HG03159 (cell line): ENCODE data around the gene RAD51B.

ENCODE experiments used
- ATAC-seq: cut with Tn5 transposase; IDR thresholded peaks from one replicate; pipeline ENCODE4 v1.9.1; 2021; ENCODE audit warnings: mild to moderate bottlenecking, moderate library complexity; ENCODE audit not compliant: unreplicated experiment

RAD51B gene

DNA sequence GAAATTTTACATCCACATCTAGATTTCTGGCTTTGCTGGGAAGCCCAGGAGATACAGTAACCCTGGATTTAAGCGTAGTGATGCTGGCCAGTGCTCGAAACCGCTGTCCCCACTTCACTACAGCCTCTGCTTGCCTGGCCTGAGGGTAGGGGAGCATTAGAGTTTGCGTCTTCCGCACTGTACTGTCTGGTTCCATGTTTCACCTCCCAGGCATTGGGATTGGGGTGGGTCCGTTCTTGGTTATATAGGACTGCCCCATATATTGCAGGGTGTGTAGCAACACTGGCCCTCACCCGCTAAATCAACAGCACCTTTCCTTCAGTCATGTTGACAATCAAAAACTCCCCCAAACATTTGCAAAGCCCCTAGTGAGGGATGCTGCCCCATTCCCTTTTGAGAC is 732.5 kb downstream of the RAD51B start:
- ATAC-seq, result no peak

DNA sequence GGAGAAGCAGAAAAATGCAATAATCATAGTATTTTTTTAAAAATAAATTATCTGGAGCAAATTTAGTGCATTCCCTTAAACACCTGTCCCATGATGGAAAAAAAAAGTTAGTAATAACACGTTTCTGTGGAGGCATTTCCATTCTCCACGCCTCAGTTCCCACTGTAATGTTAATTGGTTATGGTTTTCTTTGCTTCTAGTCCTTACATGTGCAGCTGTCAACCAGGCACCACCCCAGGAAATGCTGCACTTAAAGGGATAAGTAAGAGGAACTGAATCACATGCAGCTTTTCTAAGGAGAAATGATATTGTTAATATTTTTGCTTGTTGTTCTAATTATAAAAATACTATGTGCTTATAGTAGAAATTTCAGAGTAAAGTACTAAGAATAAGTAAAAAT is 733.0 kb downstream of the RAD51B start:
- no peak for ATAC-seq

GRCh38 chr14:68553311-68553710 is 733.7 kb downstream of the RAD51B start:
- ATAC-seq, result no peak

GRCh38 chr14:68554231-68554630 is 734.7 kb downstream of the RAD51B start:
- no peak for ATAC-seq

GRCh38 chr14:68556253-68556652 is 736.7 kb downstream of the RAD51B start:
- ATAC-seq, result no peak

- no peak for ATAC-seq
These were observed 738.1 kb downstream of the RAD51B start for GRCh38 chr14:68557648-68558047.

DNA sequence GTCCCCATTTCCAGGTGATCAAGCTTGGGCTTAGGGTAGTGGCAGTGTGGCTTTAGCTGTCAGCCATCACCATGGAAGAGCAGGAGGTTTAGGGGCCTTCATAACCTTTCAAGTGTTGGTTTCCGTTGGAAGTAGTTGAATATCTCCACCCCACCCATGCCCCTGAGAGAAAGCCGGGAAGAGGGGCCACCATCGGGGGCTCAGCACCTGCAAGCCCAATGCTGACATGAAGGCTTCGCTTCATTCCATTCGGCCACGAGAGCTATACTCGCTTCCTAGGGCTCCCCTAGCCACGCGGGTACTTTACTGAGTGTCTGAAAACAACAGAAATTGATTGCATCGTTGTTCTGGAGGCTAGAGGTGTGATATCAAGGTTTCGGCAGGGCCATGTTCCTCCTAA is 738.5 kb downstream of the RAD51B start:
- ATAC-seq, result no peak

DNA sequence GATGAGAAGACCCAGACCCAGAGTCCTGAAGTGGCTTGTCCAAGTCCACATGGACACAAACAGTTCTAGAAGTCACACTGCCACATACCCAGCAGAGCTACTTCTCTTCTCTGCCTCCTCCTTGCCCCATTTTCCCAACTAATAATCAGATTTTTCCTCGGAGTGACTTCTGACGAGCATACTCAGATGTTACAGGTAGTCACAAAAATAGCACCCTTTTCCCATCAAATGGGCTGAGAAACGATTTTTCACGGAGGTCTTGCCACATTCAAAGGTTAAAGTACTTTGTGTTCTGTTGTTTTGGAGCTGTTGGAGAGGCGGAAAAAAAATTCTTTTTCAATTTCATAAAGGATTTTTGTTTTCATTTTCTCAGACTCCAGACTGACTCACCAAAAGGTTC is 740.4 kb downstream of the RAD51B start:
- no peak for ATAC-seq

DNA sequence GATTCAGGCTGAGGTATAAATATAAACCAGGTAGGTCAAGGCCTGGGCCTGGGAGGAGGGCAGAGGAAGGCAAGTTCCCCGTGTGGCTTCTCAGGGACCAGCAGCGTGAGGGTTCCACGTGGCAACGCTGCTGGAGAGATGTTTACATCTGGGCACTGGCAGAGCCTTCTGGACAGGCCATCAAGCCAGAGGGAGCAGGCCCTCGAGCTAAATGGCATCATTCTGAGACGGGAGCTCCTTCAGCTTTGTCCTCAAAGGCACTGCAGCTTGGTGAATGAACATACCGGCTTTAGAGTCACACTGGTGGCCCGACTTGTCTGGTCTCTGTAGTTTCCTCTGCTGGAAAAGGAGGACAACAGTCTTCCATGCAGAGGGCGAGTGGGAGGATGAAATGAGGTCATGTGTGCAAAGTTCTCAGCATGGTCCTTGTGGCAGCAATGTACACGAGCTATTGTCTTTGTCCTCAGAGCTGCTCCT is 742.0 kb downstream of the RAD51B start:
- ATAC-seq, result no peak

- no peak for ATAC-seq
These were observed 743.3 kb downstream of the RAD51B start for GRCh38 chr14:68562911-68563250.

DNA sequence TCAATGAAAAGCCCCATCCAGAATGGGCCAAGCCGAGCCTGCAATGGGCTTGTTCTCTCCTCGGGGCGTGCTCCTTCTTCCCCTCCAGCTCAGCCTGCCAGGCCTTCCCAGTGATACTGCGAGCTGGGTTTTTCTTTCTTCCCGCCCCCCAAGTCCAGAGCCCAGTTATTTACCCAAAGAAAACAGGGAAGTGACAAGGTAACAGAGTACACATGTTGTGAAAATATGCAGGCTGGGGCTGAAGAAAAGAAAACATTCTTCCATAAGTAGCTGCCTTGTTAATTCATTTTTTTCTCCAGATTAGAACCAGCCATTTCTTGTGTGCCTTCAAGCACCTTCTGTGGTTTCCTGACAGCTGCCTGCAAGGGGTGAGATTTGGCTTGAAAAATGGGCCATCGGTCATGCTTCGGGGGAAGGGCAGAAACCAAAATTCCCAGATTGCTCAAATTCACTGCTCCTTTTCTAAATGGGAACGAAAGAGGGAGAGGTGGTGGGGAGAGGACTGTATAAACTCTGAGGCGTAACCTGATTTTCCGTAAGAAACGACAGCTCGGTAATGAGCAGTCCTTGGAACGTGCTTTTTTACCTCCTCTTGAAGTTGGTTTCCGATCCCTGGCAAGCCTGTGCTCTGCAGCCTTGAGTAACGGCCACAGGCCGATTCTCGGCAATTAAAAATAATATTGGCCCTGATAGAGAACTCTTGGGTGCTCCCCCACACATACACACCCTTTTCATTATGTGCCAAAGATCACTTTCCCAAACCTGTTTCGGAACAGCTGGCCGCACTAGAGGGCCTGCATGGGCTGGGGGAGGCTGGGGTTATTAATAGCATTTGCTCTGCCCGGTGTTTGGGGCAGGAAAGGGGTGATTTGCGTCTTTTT is 743.9 kb downstream of the RAD51B start:
- ATAC-seq, result no peak

DNA sequence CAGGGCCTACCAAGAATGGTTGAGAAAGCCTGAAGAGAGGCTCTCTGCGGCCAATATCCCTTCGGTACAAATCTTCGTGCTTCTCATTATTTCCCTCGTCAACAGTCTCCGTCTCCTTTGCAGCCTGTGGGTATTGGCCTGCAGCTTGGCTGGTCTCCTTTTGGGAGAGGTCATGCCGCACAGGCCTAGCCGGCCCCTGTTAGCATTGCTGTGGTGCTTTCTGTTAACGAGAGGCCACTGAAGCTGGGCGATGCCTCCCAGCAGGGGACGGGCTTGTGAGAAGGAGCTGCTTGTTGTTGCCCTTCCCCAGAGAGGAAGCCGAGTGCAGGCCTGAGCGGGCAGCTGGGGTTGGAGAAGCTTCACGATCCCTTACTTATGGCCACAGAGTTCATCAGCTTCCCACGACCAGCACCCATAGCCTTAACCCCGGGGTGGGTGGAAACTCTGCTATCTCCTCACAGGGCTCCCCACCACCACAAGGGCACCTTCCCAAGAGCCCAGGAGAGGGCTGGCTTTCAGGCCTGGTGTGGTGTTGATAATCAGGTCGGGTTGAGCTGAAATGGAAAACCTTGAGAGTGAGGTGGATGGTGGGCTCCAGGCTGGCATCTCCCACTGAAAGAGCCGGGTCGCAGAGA is 744.7 kb downstream of the RAD51B start:
- ATAC-seq, result no peak

- no peak for ATAC-seq
These were observed 745.5 kb downstream of the RAD51B start for GRCh38 chr14:68564826-68565759.

DNA sequence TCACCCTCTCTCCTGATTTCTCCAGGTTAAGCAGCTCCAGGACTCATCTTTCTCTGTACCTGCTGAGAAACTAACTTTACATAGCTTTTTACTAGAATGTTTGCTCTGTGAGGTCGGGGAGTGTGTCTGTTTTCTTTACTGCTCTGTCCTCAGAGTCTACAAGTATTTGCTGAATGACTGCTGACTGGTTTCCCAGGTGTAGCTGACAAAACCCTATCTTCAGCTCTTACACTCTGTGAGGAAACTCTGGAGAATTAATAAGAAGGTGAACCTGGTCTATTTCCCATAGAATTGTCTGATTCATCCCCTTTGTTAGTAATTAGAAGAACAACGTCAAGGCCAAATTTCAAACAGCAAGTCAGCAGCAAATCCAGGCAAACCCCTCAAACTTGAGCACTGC is 746.5 kb downstream of the RAD51B start:
- ATAC-seq, result no peak

DNA sequence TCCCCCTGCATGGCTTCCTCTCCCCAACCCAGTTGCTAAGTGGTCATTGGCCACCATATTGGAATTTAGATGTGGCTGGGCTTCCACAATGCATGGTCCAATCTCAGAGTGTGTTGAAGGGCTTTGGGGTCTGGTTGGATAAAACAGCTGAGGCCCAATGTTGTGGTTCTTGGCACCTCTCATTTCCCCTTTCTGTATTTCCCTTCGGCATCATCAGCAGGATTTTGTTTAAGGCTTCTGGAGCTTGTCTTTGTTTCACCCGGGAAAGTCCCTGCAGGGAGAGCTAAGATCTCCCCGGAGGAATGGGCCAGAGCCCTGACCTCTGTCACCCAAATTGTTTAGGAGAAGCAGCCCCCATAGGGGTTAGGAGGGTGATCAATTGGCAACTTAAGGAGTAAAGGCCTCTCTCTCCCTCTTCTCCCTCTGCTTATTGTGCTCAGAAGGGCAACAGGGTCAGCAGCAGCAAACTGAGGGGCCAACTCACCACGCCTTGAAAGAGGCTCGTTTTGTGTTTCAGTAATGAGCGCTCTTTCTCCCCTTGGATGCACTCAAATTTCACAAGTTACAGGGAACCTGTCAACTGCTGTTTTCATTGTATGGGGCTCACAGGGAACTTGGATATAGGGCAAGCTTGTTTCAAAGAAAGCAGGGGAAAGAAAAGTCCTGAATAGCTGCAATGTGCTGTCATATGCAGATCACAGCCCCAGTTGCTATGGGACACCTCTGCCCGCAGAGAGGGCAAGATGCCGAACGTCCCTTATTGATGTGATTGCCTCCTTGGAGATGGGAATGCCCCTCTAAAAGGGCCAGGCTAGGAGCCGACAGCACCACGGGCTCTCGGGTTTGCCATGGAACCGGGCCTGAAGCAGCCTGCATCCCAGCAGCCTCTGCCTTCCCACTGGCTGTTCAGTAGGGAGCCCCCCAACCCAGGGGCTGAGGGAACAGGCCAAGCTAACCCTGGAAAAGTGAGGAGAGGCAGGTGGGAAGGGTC is 749.6 kb downstream of the RAD51B start:
- no peak for ATAC-seq

DNA sequence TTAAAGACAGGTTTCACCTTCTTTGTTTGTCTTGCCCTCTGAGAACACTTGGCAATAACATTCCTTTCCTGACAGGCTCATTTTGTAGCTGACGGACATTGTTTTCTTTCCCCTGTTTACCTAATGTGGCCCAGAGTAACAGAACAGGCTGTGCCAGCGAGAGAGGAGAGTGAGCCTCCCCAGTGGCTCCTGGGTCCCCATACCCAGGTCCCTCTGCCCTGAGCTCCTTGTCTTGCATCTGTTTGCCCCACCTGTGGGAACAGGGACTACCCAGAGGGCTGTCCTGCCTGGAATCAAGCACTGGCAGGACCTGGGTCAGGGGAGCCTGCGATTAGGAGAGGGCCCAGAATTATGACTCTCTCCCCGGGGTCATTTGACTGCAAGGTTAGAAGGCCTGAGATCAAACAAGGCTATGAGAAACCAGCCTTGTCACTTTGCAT is 750.4 kb downstream of the RAD51B start:
- ATAC-seq, result no peak

- ATAC-seq, result no peak
These were observed 751.6 kb downstream of the RAD51B start for GRCh38 chr14:68571114-68571591.

DNA sequence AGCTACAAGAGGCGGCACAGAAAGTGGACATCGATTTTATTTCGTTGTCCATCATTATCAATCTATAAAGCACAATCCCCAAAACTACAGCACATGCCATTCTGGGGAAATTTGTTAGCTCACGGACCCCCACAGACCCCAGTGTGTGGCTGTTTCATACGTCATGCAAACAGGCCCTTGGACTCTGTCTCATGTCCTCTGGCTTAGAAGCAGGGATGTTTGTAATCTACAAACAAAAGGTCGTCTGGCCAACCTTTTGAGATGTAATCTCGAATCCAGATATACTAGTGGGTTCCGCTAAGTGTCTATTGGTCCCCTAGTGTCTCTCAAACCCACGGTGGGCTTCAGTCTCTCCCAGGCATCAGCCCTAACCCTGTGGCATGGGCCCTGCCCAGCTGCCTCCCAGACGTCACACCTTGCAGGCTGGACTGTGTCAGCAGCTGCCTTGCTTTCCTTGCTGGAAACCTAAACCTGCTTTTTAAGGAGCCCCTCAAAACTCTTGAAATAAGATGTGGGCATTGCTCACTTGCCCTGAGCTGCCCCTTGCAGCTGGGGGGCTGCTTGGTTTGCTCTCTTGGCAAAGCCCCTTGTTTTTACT is 752.4 kb downstream of the RAD51B start:
- ATAC-seq, result no peak

DNA sequence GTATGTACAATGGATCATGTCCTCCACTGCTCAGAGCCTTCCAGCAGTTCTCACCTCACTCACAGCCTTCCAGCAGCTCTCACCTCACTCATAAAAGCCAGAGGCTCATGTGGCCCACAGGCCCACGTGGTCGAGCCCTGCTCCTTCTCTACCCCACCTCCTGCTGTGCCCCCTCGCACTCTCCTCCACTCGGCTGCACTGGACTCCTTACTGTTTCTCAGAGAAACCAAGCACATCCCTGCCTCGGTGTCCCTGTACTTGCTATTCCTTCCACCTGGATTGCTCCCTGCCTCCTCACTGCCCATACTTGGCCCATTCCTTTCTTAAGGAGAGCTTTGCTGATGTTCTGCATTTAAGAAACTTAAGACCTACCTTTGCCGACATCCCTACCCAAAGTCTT is 753.5 kb downstream of the RAD51B start:
- ATAC-seq, result no peak

GRCh38 chr14:68573722-68574121 is 754.1 kb downstream of the RAD51B start:
- no peak for ATAC-seq
